ENCODE results near the gene PPP1R13B.

DNA sequence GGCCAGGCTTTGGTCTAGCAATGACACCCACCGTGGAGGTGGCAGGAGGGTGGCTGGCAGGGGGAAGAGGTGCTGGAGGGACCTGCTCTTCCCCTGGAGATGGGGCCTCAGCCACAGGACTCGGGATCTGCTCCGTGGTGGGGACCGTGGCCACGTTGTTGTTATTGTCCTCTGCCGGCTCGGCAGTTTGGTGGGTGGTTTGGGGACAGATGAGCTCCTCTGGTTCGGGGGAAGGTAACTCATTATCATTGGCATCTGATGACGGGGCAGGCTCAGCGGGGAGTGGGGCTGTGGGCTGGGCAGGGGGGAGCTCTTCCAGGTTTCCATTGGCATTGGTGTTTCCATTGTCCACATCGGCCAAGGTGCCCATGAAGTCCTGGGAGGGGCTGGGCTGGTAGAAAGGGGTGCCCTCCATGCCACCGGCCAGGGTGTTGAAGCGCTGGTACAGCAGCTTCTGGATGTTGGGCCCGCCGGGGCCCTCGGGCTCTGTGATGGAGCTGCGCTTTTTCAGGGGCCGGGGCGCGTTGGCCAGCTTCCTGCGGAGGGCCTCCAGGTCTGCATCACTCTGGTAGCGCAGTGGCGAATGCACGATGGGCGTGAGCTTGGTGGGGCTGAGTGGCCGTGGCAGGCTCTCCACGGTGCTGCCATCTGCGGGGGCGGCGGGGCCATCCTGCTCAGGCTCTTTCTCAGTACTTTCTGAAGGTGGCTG, 107.4 kb downstream of the PPP1R13B start:
- no peak for TF ChIP-seq POLR2A (IDR thresholded peaks at IDR 0.05)
- no peak for TF ChIP-seq CTCF (IDR thresholded peaks at IDR 0.05)

Measured in esophagus squamous epithelium (tissue), 4 donors.